Kasumi-1 (cell line): ENCODE measurements around the gene ZNF625.

ENCODE experiments used
- DNase-seq, 2 experiments: peaks; one replicate each; lab custom pipeline; 2025; lab: John Stamatoyannopoulos, UW

The ZNF625 gene

GRCh38 chr19:12156223-12157058, at the start of gene ZNF625:
Gene ZNF625 (minus strand): TSS chr19:12156734. CDS start chr19:12156558, 176 bp downstream.
- DNase-seq, result no peak

GRCh38 chr19:12205296-12205695, 48.8 kb upstream of the ZNF625 start:
- DNase-seq, result no peak

- no peak for DNase-seq
Measured at GRCh38 chr19:12202250-12202649, 45.7 kb upstream of the ZNF625 start.

GRCh38 chr19:12199757-12200419, 43.4 kb upstream of the ZNF625 start:
- no peak for DNase-seq

GRCh38 chr19:12198136-12198535, 41.6 kb upstream of the ZNF625 start:
- DNase-seq, result no peak

GRCh38 chr19:12194827-12195731, 38.5 kb upstream of the ZNF625 start:
- no peak for DNase-seq

- no peak for DNase-seq
Measured at GRCh38 chr19:12187625-12188024, 31.1 kb upstream of the ZNF625 start.

GRCh38 chr19:12180377-12180776, 23.8 kb upstream of the ZNF625 start:
- no peak for DNase-seq

- DNase-seq, result no peak
Measured at GRCh38 chr19:12166626-12167025, 10.1 kb upstream of the ZNF625 start.

- DNase-seq, result peak; percentile 13 to 43
Measured at GRCh38 chr19:12163826-12164225, 7.3 kb upstream of the ZNF625 start.

GRCh38 chr19:12162882-12163806, 6.6 kb upstream of the ZNF625 start, which contains the start of gene ZNF136:
Gene ZNF136 (plus strand): TSS chr19:12163096. CDS start chr19:12163204, 108 bp downstream.
- DNase-seq, result peak; percentile 96

- no peak for DNase-seq
Measured at GRCh38 chr19:12162513-12162881, 6.0 kb upstream of the ZNF625 start.

GRCh38 chr19:12159773-12160414, 3.4 kb upstream of the ZNF625 start:
- no peak for DNase-seq

- DNase-seq, result no peak
Measured at GRCh38 chr19:12155324-12155860, 1.1 kb downstream of the ZNF625 start.

GRCh38 chr19:12145348-12145747, 11.2 kb downstream of the ZNF625 start:
- DNase-seq, result no peak

GRCh38 chr19:12141405-12141736, 15.2 kb downstream of the ZNF625 start:
- no peak for DNase-seq

- DNase-seq, result peak; percentile 54 to 66
Measured at GRCh38 chr19:12140545-12141404, 15.8 kb downstream of the ZNF625 start.

GRCh38 chr19:12139885-12140544, 16.5 kb downstream of the ZNF625 start, which contains the start of gene ZNF20:
Gene ZNF20 (minus strand): TSS chr19:12140350. CDS start chr19:12140182, 168 bp downstream.
- peak; percentile 13 to 15 for DNase-seq

- DNase-seq, result no peak
Measured at GRCh38 chr19:12139269-12139668, 17.3 kb downstream of the ZNF625 start.
